GM12873 (cell line): Measurements from ENCODE around the gene DPP9.

Experiments
- CTCF ChIP-seq: IDR thresholded peaks from 2 replicates; pipeline ENCODE4 v1.5.1; 2012; ENCODE audit warnings: low read depth, mild to moderate bottlenecking, moderate library complexity, low read length, control low read depth; ENCODE audit not compliant: insufficient read depth; ENCODE audit errors: missing control alignments

Gene DPP9

DNA sequence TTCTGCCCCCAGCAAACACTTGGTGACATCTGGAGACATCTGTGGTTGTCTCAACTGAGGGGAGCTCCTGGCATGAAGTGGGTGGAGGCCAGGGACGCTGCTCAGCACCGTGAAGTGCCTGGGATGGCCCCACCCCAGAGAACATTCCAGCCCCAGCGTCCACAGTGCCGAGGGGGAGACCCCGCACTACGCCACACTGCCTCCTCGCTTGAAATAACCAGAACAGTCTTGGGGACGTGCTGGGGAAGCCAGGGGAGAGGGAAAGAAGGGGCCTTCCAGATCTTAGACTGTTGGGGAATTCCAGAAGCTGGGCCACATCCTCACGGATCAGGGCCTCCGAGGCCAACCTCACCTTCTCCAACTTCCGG lies 4.2 kb downstream of the DPP9 start:
- TF ChIP-seq CTCF: no peak

GRCh38 chr19:4717966-4718701 lies 5.5 kb downstream of the DPP9 start:
- no peak for TF ChIP-seq CTCF

DNA sequence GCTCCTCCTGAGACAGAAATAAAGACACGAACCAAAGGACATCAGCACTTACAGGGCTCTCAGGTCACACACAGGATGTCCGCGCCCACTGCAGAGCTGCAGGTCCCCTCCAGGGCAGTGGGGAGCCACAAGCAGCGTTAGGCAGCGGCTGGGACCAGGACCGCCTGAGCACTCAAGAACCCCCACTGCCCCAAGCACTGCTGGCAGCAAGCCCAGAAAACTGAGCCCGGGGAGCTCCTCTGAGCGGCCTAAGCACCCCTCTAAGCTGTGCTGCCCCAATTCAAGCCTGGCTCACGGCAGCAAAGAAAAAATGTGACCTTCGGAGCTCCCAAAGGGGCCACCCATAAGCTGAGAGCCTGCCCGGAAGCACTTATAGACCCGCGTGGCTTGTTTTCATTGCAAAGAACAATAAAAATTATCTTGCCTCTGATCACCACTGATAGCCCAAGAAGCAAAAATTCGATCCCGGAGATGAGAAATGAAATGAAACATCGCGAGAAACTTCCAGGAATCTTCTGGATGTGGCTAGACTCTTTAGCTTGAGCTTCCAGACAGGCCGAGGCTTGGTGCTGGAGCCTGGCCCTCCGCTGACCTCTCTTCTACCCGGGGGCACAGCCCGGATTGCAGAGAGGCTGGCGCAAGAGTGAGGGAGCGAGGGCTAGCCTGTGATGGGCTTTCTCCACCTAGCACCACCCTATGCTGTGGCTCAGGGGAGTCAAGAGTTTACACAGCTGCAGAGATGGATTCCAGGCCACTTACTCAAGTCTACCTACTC lies 6.3 kb downstream of the DPP9 start:
- no peak for TF ChIP-seq CTCF

DNA sequence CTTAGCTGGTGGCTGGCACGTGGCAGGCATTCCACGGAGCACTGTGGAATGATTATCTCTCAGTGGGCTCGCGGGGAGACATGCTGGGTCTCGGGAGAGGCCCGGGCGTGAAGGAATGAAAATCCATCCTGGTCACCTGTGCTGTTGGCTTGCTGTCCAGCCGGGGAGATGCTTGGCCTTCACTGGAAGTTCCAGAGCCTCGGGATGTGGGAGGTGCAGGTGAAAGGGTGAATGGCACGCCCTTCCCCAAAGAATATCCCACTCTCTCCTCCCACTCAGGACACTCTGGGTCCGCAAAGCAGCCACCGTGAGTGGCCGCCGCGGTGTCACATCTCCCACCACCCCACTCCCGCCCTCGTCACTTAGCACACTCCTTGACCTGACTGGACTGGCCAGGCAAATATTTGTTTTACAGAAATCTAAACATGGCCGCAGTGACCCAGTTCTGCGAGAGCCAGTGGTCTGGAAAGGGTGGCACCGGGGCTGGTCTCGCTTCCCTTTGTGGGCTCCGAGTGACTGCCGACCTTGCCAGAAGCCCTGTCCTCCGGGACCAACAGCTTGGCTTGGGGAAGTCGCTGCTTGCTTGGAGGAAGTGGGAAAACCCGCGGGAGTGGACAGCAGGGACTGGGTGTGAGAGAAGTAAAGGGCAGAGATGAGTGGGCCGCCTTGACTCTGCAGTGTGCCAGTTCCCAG lies 8.0 kb downstream of the DPP9 start:
- TF ChIP-seq CTCF: no peak

- no peak for TF ChIP-seq CTCF
These were observed 9.6 kb downstream of the DPP9 start for GRCh38 chr19:4714016-4714415.

DNA sequence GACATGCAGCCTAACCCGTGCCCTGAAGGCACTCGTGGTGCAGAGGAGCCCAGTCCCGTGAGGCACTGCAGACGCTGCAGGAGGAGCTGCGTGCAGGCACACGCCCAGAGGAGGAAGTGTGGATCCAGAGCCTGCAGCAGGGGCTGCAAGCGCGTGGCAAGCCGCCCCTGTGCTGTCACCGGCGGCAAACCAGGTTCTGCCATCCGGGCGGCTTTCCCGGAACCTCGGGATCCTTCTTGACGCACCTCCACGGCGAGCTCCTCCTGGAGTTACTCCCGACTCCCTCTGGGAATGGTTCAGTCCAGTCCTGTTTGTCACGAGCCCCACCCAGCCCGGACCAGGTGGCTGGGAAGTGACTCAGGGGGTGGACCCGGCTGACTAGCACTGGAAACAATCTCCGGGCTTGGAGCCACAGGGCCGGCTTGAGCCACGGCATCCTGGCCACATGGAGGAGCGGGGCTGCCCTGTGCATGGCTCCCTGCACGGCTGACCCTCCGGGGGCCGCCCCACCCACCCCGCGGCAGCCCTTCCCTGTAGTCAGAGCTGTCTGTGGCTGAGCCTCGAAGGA lies 10.2 kb downstream of the DPP9 start:
- TF ChIP-seq CTCF: no peak

DNA sequence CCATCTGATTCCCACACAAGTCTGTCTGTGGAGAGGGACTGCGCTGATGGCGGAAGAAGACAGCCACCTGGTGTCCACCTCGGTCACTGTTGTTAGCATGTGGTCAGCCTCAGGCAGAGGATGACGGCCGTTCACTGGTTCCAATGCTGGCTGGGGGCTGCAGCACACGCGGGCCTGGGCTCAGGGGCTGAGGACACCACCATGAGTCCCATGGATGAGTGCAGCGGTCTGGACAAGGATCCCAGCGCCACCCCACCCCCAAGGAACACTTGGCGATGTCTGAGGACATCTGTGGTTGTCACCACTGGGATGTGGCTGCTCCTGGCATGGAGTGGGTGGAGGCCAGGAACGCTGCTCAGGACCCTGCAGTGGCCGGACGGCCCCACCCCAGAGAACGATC lies 10.9 kb downstream of the DPP9 start:
- TF ChIP-seq CTCF: no peak
